Right lobe of liver (tissue), 6 donors: ENCODE results near the gene RASSF1. TPM values are rescaled to one million over a fixed set of nuclear protein-coding genes. Genes with fewer than 3 reads are reported as not detected.

ENCODE experiments used
- ATAC-seq, 4 donors: fragments of 200-7000 bp; cut with Tn5 transposase; one replicate each; pipeline ENCODE4 v1.9.1; 2020; ENCODE audit warnings: mild to moderate bottlenecking in 4 of 4, moderate library complexity in 4 of 4
- DNase-seq, 3 donors: peaks; one replicate each; pipeline ENCODE4 v3.0.0-alpha.2; 2020
- H3K27ac ChIP-seq, 3 donors: fragments of 200-600 bp; one replicate each; pipeline ENCODE4 v1.8.0; 2022
- H3K27me3 ChIP-seq, 2 donors: fragments of 200-600 bp; one replicate each; pipeline ENCODE4 v1.8.0; 2022
- H3K36me3 ChIP-seq, 4 donors: fragments of 200-600 bp; sonication (generic) in 1 of 4; one replicate each; pipeline versions ENCODE4 v1.5.1 to v1.8.0; 2017 to 2022; ENCODE audit warnings: control low read depth in 1 of 4
- H3K4me1 ChIP-seq, 4 donors: fragments of 200-600 bp; sonication (generic) in 1 of 4; one replicate each; pipeline versions ENCODE4 v1.5.1 to v1.8.0; 2017 to 2022; ENCODE audit warnings: control low read depth in 1 of 4
- H3K4me3 ChIP-seq, 3 donors: fragments of 200-600 bp; one replicate each; pipeline ENCODE4 v1.8.0; 2022
- H3K9me3 ChIP-seq, 4 donors: fragments of 200-600 bp; sonication (generic) in 1 of 4; one replicate each; pipeline versions ENCODE4 v1.5.1 to v1.8.0; 2017 to 2022; ENCODE audit warnings: control low read depth in 1 of 4
- CTCF ChIP-seq, 4 donors: fragments of 200-600 bp in 3 of 4; fragments of 450-650 bp in 1 of 4; IDR thresholded peaks; one replicate each; pipeline versions ENCODE4 v1.5.1 to v1.8.0; 2016 to 2022; ENCODE audit warnings: antibody characterized with exemption in 4 of 4, mild to moderate bottlenecking in 2 of 4
- POLR2A ChIP-seq: fragments of 450-650 bp; IDR thresholded peaks from one replicate; pipeline ENCODE4 v1.6.1; 2017; ENCODE audit warnings: antibody characterized with exemption, mild to moderate bottlenecking
- WGBS: methylation state at CpG from one replicate; pipeline ENCODE4 v1.1.6; 2018; ENCODE audit warnings: low coverage, low lambda C conversion rate; ENCODE audit not compliant: insufficient coverage; ENCODE audit errors: missing lambda C conversion rate; 5-methylcytosine and 5-hydroxymethylcytosine counted together
- intact Hi-C, 2 donors: fragments of 100-400 bp; cut with DNase I; formaldehyde crosslinking; loops; one replicate each; pipeline versions ENCODE4 v1.11.2 to v1.14.1; 2022
- total RNA-seq, 6 experiments: library from RNA; depleted of rRNA in 2 of 6; stranded (reverse); fragments of >200 nt in 2 of 6; fragmentation: NEBNext Ultra II Directional in 3 of 6; extraction: Animal tissue kit (Norgen Biotek cat#: 25700) in 3 of 6; gene quantifications; one replicate each; pipeline versions ENCODE4 v1.1.0 to v1.2.4, GENCODE V29; 2016 to 2023
- donor health status: DM: no; HTN: yes; CAD: no.
- donor health status: DM: no; HTN: no; CAD: no.
- donor health status: DM: no; HTN: no; CAD: no.
- donor health status: DM: no; HTN: yes; CAD: no.
- donor health status: DM: no; HTN: yes; CAD: no.

RASSF1 gene
- total RNA-seq, 6 experiments from 2014 or later = 5.2 to 17.8 (median 9.1) TPM

DNA sequence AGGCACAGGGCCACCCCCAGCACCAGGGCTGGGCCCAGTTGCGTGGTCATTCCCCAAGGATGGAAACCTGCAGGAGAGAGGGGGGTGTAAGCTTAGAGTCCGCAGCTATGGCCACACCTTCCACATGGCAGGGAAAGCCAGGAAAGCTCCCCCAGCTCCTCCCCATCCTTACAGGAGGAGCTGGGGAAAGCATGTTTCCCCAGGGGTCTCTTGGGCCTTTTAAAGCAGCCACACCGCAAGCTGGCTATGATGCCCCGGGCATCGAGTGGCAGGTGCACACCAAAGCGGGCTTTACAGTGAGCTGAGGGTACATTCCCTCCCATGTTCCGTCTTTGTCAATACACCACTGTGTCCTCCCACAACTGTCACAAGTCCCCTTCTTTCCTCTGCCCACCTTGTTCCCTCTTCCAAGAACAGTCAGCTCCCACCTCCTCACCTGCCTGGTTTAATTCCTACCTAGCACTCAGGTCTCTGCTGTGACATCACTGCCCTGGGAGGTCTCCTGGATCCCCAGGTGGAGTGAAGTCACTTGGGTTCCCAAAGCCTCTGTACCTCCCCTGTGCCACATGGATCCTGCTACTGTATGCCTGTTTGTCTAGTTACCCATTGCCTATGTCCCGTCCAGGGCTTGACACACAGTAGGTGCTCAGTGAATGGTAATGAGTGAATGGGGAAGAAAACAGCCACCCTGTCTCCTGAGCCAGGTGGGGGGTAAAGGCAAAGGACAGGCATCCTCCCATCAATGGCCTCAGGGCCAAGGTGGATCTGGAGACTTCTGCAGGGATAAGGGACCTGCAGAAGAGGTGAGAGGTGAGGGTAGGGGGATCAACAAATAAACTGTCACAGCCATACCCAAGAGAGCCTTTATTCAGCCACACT, 44.8 kb downstream of the RASSF1 start:
- TF ChIP-seq POLR2A (no peak), CTCF (IDR thresholded peaks at IDR 0.05) (no peak)
- 50% methylated on average over 1 of the region's 8 CpGs for WGBS
- intact Hi-C loops = no loop called here

GRCh38 chr3:50294492-50295403, 45.9 kb downstream of the RASSF1 start:
- DNase-seq = no peak
- Histone ChIP-seq H3K36me3 (peaks cover 0 to 5% (median 2%) of the 10 kb centered on the region in 4 donors), H3K4me1 (peaks cover 0 to 21% (median 6%) of the 10 kb centered on the region in 4 donors), H3K9me3 (no peaks in the 10 kb centered on the region), H3K27me3 (no peaks in the 10 kb centered on the region), H3K27ac (no peak overlapping the region), H3K4me3 (no peak overlapping the region)
- no peak for ATAC-seq
- intact Hi-C loops = no loop called here
- whole genome bisulfite sequencing = 84% methylated on average over 8 of the region's 22 CpGs
- TF ChIP-seq CTCF (IDR thresholded peaks at IDR 0.05) (no peak), POLR2A (no peak)

More for the DNA sequence above, 44.8 kb downstream of the RASSF1 start:
- no peak overlapping the region for H3K27ac ChIP-seq
- peaks cover 0 to 32% (median 13%) of the 10 kb centered on the region in 4 donors for H3K4me1 ChIP-seq
- H3K36me3 ChIP-seq = no peaks in the 10 kb centered on the region
- H3K9me3 ChIP-seq = no peaks in the 10 kb centered on the region
- H3K27me3 ChIP-seq = no peaks in the 10 kb centered on the region
- DNase-seq = no peak
- H3K4me3 ChIP-seq = no peak overlapping the region
- ATAC-seq = no peak

DNA sequence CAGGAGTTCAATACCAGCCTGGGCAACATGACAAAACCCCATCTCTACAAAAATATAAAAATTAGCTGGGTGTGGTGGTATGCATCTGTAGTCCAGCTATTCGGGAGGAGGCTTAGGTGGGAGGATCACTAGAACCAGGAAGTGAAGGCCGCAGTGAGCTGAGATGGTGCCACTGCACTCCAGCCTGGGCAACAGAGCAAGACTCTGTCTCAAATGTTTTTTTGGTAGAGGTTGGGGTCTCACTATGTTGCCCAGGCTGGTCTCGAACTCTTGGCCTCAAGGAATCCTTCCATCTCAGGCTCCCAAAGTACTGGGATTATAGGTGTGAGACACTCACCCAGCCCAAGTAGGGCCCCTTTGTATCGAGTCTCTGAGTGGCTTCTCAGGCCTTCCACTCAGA, 46.5 kb downstream of the RASSF1 start:
- Histone ChIP-seq H3K27me3 (no peaks in the 10 kb centered on the region), H3K36me3 (peaks cover 0 to 12% (median 4%) of the 10 kb centered on the region in 4 donors), H3K4me3 (no peak overlapping the region), H3K27ac (no peak overlapping the region), H3K9me3 (no peaks in the 10 kb centered on the region), H3K4me1 (peaks cover 0 to 20% (median 5%) of the 10 kb centered on the region in 4 donors)
- ATAC-seq (no peak), DNase-seq (no peak)
- no CpG with 5 or more reads among the region's 4 CpGs for WGBS
- TF ChIP-seq POLR2A (no peak), CTCF (IDR thresholded peaks at IDR 0.05) (no peak)
- intact Hi-C loops = no loop called here

- Histone ChIP-seq H3K27ac (peak overlapping the region in 2 of 3 donors; percentile 90 to 94), H3K27me3 (no peaks in the 10 kb centered on the region), H3K36me3 (peaks cover 0 to 20% (median 8%) of the 10 kb centered on the region in 4 donors), H3K4me1 (peaks cover 0 to 13% (median 4%) of the 10 kb centered on the region in 4 donors), H3K4me3 (peak overlapping the region in 2 of 3 donors; percentile 91), H3K9me3 (no peaks in the 10 kb centered on the region)
- WGBS = 42% methylated on average over 2 of the region's 12 CpGs
- TF ChIP-seq POLR2A (no peak), CTCF (IDR thresholded peaks at IDR 0.05) (no peak)
- intact Hi-C loops = no loop called here
- DNase-seq = no peak
- ATAC-seq = no peak
Observed at GRCh38 chr3:50293079-50293801, 47.4 kb downstream of the RASSF1 start.
